ENCODE measurements around the gene FGFR4.

GRCh38 chr5:177077335-177077734 is 9.4 kb upstream of the FGFR4 start:
- no peak for TF ChIP-seq YY1 (IDR thresholded peaks at IDR 0.05; ENCODE audit: insufficient read depth, insufficient read length)
- TF ChIP-seq ZNF274 (IDR thresholded peaks at IDR 0.05; ENCODE audit: low read depth, low read length): no peak

Data from NT2/D1 (cell line).